PC-9 (cell line): ENCODE data around the gene ARL2. TPM values are rescaled to one million over a fixed set of nuclear protein-coding genes. Genes with fewer than 3 reads are reported as not detected.

Experiments used
- BruUV-seq: library from RNA; stranded (reverse); fragments of 400-500 nt; replicated peaks from 2 replicates; lab custom pipeline; 2021; lab: Mats Ljungman, UMichigan
- CTCF ChIA-PET: fragments of 300-600 bp; sonication (Branson Sonifier 250); formaldehyde crosslinking; loops from one replicate; lab custom pipeline; 2022; ENCODE audit warnings: antibody characterized with exemption; lab: Charles Lee
- POLR2A ChIA-PET: fragments of 300-600 bp; sonication (Branson Sonifier 250); formaldehyde crosslinking; loops from one replicate; lab custom pipeline; 2022; ENCODE audit warnings: antibody characterized with exemption; ENCODE audit not compliant: unreplicated experiment; lab: Charles Lee
- DNase-seq, 2 experiments: peaks; one replicate each; pipeline versions ENCODE4 v3.0.0 to v3.0.0-alpha.2; 2015 to 2022; ENCODE audit warnings: mixed read lengths in 1 of 2
- H2AFZ ChIP-seq: fragments of 200-600 bp; sonication (generic); 2 replicates; pipeline ENCODE4 v1.8.1; 2017; ENCODE audit warnings: antibody characterized with exemption
- H3F3A ChIP-seq: fragments of 200-600 bp; sonication (generic); 2 replicates; pipeline ENCODE4 v1.8.1; 2017; ENCODE audit warnings: antibody characterized with exemption, mild to moderate bottlenecking, low read depth; ENCODE audit not compliant: insufficient read depth
- H3K27ac ChIP-seq: fragments of 200-600 bp; sonication (generic); 2 replicates; pipeline ENCODE4 v1.6.1; 2016; ENCODE audit warnings: mixed run types
- H3K27me3 ChIP-seq: fragments of 200-600 bp; sonication (generic); 2 replicates; pipeline ENCODE4 v1.6.1; 2016; ENCODE audit warnings: low read depth, mixed run types; ENCODE audit not compliant: insufficient read depth
- H3K36me3 ChIP-seq: fragments of 200-600 bp; sonication (generic); 2 replicates; pipeline ENCODE4 v1.6.1; 2016; ENCODE audit warnings: low read depth, mixed run types
- H3K4me1 ChIP-seq: fragments of 200-600 bp; sonication (generic); replicated peaks from 2 replicates; pipeline ENCODE4 v1.6.1; 2016; ENCODE audit warnings: mixed run types; ENCODE audit not compliant: insufficient read depth
- H3K4me2 ChIP-seq: fragments of 200-600 bp; sonication (generic); 2 replicates; pipeline ENCODE4 v1.6.1; 2017; ENCODE audit warnings: mixed run types
- H3K4me3 ChIP-seq: fragments of 200-600 bp; sonication (generic); 2 replicates; pipeline ENCODE4 v1.6.1; 2016; ENCODE audit warnings: mixed run types
- H3K79me2 ChIP-seq: fragments of 200-600 bp; sonication (generic); 2 replicates; pipeline ENCODE4 v1.6.1; 2017; ENCODE audit warnings: low read depth, mixed run types
- H3K9me2 ChIP-seq: fragments of 200-600 bp; sonication (generic); 2 replicates; pipeline ENCODE4 v1.8.1; 2017; ENCODE audit warnings: mild to moderate bottlenecking; ENCODE audit not compliant: insufficient read depth
- H3K9me3 ChIP-seq: fragments of 200-600 bp; sonication (generic); 2 replicates; pipeline ENCODE4 v1.8.1; 2016; ENCODE audit warnings: low read depth; ENCODE audit not compliant: insufficient read depth
- H4K20me1 ChIP-seq: fragments of 200-600 bp; sonication (generic); 2 replicates; pipeline ENCODE4 v1.8.1; 2017; ENCODE audit not compliant: insufficient read depth
- EZH2 ChIP-seq: fragments of 200-600 bp; sonication (generic); IDR thresholded peaks from 2 replicates; pipeline ENCODE4 v1.8.0; 2017; ENCODE audit warnings: antibody characterized with exemption, low read depth
- intact Hi-C: fragments of 100-400 bp; cut with micrococcal nuclease; formaldehyde crosslinking; loops from one replicate; pipeline ENCODE4 v1.10.0; 2022; ENCODE audit not compliant: unreplicated experiment
- total RNA-seq: library from RNA; stranded (reverse); gene quantifications from 2 replicates; pipeline ENCODE4 v1.2.3, GENCODE V29; 2021
- TF ChIP-seq, protein P1 (sequence below): fragments of 200-600 bp; sonication (generic); conservative IDR thresholded peaks from 2 replicates; pipeline ENCODE4 v1.6.1; 2017; ENCODE audit warnings: mixed run types, antibody characterized with exemption, mild to moderate bottlenecking, moderate library complexity

ARL2 gene
- total RNA-seq, 1 experiment from 2014 or later, result 97.5 TPM

DNA sequence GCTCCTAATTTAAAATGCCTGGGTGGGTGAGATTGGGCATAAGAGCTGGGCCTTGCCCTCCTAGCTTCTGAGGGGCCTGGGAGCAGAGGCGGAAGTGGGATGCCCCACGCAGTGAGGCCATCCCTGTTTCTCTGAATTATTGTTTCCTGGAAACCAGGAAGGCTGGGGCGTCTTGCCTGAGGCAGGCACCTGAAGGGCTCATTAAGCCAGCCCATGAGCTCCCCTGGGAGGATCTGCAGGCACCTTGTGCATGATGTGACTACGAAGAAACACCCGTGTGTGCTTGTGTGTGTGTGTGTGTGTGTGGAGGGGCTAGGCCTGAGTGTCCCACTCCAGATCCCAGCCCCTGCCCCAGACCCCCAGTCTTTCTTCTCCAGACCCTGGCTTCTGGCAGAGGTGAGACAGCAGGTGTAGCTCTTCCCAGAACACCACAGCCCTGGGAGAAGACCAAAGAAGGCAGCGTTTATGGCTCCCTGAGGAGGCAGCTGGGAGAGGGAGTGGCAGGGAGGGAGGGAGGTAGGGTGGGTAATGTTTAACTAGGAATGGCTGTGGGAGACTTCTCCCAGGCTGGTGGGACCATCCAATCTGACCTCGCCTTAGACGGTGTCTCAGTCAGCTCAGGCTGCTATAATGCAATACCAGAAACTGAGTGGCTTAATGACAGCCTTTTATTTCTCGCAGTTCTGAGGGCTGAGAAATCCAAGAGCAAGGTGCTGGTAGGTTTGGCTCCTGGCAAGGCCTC, 15.1 kb upstream of the ARL2 start:
- H3K27me3 ChIP-seq, result no peaks in the 10 kb centered on the region
- no peak overlapping the region for H3K4me3 ChIP-seq
- no peak for DNase-seq
- no peaks in the 10 kb centered on the region for H3K9me3 ChIP-seq
- intact Hi-C loops, result no loop called here
- BruUV-seq, result no TSS peak
- H3K9me2 ChIP-seq, result no peaks in the 10 kb centered on the region
- POLR2A ChIA-PET, result interaction anchor here (0.6 kb wide), 1 partner anchor 113 kb away, joined by 7 read pairs; the partner anchor contains the start of gene TM7SF2
- no peaks in the 10 kb centered on the region for H3K79me2 ChIP-seq
- H3K36me3 ChIP-seq, result no peaks in the 10 kb centered on the region
- no peaks in the 10 kb centered on the region for H4K20me1 ChIP-seq
- CTCF ChIA-PET, result interaction anchor here (0.5 to 0.6 kb wide), 2 partner anchors 196 to 781 kb away, joined by 3 to 6 read pairs; no protein-coding TSS in a partner anchor
- H3K4me1 ChIP-seq, result no peaks in the 10 kb centered on the region
- H3F3A ChIP-seq, result 0 out of 2 replicates have a peak, but pooled peaks cover 3% of the 10 kb centered on the region
- no peak for TF ChIP-seq EZH2
- TF ChIP-seq, protein P1, sequence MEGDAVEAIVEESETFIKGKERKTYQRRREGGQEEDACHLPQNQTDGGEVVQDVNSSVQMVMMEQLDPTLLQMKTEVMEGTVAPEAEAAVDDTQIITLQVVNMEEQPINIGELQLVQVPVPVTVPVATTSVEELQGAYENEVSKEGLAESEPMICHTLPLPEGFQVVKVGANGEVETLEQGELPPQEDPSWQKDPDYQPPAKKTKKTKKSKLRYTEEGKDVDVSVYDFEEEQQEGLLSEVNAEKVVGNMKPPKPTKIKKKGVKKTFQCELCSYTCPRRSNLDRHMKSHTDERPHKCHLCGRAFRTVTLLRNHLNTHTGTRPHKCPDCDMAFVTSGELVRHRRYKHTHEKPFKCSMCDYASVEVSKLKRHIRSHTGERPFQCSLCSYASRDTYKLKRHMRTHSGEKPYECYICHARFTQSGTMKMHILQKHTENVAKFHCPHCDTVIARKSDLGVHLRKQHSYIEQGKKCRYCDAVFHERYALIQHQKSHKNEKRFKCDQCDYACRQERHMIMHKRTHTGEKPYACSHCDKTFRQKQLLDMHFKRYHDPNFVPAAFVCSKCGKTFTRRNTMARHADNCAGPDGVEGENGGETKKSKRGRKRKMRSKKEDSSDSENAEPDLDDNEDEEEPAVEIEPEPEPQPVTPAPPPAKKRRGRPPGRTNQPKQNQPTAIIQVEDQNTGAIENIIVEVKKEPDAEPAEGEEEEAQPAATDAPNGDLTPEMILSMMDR, result no peak
- no peak overlapping the region for H3K27ac ChIP-seq
- no peak overlapping the region for H2AFZ ChIP-seq
- H3K4me2 ChIP-seq, result no peak overlapping the region

DNA sequence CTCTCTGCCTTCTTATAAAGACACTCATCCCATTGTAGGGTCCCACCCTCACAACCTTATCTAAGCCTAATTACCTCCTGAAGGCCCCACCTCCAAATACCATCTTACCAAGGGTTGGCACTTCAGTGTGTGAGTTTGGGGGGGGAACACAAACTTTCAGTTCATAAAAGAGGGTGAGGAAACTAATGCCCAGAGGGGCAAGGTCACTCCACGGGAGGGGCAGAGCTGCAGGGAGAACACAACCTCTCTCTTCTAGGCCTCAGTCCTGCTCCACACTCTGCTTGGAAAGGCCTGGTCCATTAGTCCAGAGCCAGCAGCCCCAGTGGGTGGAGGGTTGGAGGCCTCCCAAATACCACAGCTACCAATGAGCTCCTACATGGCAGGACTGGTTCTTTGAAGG, 14.5 kb upstream of the ARL2 start:
- Histone ChIP-seq H3K9me3 (no peaks in the 10 kb centered on the region), H3F3A (0 out of 2 replicates have a peak, but pooled peaks cover 3% of the 10 kb centered on the region), H3K79me2 (no peaks in the 10 kb centered on the region), H3K27ac (no peak overlapping the region), H3K36me3 (no peaks in the 10 kb centered on the region), H3K4me1 (no peaks in the 10 kb centered on the region), H4K20me1 (no peaks in the 10 kb centered on the region), H3K4me2 (no peak overlapping the region), H2AFZ (no peak overlapping the region), H3K4me3 (no peak overlapping the region), H3K27me3 (no peaks in the 10 kb centered on the region), H3K9me2 (no peaks in the 10 kb centered on the region)
- no TSS peak for BruUV-seq
- ChIA-PET POLR2A (no interaction called here), CTCF (interaction anchor here (0.5 to 0.6 kb wide), 2 partner anchors 197 to 781 kb away, joined by 3 to 6 read pairs; no protein-coding TSS in a partner anchor)
- intact Hi-C loops, result no loop called here
- no peak for TF ChIP-seq EZH2
- TF ChIP-seq, protein P1, result no peak
- DNase-seq, result no peak

DNA sequence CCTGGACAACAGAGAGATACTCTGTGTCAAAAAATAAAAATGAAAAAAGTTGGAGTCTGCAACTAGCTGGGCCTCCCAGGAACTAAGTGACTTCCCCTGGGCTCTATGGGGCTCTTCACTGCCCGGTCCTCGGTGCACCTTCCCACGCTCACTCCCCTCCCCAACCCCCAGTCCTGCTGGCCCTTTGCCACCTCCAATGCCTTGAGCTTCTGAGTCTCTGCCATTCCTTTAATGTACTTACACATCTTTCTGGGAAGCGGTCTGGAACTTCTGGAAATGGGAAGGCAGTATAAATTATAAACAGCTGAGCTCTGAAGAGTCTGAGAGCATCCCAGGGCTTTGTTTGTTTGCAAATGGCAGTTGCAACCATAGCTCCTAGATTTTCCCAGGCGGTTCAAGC, 11.3 kb upstream of the ARL2 start:
- POLR2A ChIA-PET, result interaction anchor here (0.6 kb wide), 1 partner anchor 138 kb away, joined by 6 read pairs; no protein-coding TSS in a partner anchor
- Histone ChIP-seq H4K20me1 (no peaks in the 10 kb centered on the region), H2AFZ (no peak overlapping the region), H3K9me3 (no peaks in the 10 kb centered on the region), H3F3A (peaks cover 12% of the 10 kb centered on the region), H3K36me3 (no peaks in the 10 kb centered on the region), H3K4me2 (no peak overlapping the region), H3K4me3 (no peak overlapping the region), H3K27ac (no peak overlapping the region), H3K4me1 (peaks cover 12% of the 10 kb centered on the region), H3K9me2 (no peaks in the 10 kb centered on the region), H3K27me3 (no peaks in the 10 kb centered on the region), H3K79me2 (no peaks in the 10 kb centered on the region)
- intact Hi-C loops, result no loop called here
- CTCF ChIA-PET, result interaction anchor here (0.6 to 1.4 kb wide), 3 partner anchors 10 to 87 kb away, joined by 3 to 21 read pairs (median 3); no protein-coding TSS in a partner anchor
- TF ChIP-seq, protein P1, result no peak
- no peak for TF ChIP-seq EZH2
- no peak for DNase-seq
- BruUV-seq, result no TSS peak
